LNCAP (cell line): ENCODE results near the gene LIMK1.

ENCODE experiments used
- CTCF ChIP-seq: fragments of 450-650 bp; IDR thresholded peaks from 2 replicates; pipeline ENCODE4 v1.5.1; 2017; ENCODE audit warnings: mild to moderate bottlenecking

Gene LIMK1

DNA sequence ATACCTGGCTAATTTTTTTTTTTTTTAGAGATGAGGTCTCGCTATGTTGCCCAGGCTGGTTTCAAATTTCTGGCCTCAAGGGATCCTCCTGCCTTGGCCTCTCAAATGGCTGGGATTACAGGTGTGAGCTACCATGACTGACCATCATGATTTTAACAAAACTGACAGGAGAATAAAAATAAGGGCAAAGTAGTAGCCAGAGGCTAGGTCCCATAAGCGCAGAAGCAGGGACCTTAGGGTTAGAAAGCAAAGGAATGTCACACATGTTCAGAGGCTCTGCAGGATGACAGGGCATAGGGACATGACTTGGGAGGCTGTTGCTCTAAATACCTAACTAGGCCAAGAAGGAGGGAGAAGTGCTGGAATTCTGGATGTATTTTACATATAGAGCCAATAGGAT is 5.1 kb upstream of the LIMK1 start:
- TF ChIP-seq CTCF, result no peak

DNA sequence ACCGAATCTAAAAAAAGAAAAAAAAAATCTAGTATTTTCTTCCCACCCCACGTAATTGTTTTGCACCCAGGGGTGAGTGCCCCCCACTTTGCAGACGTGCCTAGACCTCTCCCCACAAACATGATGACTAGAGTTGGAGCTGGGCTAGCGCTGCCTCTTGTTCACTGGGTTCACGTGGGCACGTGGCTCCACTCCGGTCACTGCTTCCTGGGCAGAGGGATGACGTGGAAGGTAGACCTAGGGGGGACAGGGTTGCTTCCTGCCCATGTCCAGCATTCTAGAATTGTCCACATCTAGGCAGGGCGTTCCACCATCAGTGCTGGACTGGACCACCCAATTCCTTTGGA is 861 bp upstream of the LIMK1 start:
- TF ChIP-seq CTCF, result no peak

GRCh38 chr7:74083928-74084721 is 521 bp downstream of the LIMK1 start:
- TF ChIP-seq CTCF, result no peak

- no peak for TF ChIP-seq CTCF
Observed at GRCh38 chr7:74084722-74085578, 1.3 kb downstream of the LIMK1 start.

DNA sequence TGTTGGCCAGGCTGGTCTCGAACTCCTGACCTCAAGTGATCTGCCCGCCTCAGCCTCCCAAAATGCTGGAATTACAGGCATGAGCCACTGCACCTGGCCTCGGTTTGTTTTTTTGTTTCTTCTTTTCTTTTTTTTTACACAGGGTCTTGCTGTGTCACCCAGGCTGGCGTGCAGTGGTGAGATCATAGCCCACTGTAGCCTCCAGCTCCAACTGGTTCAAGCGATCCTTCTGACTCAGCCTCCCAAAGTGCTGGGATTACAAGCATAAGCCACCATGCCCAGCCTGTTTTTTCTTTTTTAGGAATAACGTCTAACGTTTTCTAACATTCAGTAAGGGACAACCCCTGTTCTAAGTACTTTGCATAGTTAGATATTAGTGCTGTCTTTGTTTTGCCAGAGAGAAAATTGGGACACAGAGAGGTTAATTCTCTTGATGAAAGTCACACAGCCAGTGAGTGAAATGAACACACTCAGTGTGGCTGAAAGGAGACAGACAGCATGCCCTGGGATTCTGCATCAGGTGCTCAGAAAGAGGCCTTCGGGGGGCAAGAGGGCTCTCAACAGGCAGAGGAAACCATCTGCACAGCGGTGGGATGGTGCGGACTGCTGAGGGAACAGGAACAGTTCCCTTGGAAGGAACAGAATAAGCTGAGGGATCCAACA is 4.3 kb downstream of the LIMK1 start:
- TF ChIP-seq CTCF, result no peak

DNA sequence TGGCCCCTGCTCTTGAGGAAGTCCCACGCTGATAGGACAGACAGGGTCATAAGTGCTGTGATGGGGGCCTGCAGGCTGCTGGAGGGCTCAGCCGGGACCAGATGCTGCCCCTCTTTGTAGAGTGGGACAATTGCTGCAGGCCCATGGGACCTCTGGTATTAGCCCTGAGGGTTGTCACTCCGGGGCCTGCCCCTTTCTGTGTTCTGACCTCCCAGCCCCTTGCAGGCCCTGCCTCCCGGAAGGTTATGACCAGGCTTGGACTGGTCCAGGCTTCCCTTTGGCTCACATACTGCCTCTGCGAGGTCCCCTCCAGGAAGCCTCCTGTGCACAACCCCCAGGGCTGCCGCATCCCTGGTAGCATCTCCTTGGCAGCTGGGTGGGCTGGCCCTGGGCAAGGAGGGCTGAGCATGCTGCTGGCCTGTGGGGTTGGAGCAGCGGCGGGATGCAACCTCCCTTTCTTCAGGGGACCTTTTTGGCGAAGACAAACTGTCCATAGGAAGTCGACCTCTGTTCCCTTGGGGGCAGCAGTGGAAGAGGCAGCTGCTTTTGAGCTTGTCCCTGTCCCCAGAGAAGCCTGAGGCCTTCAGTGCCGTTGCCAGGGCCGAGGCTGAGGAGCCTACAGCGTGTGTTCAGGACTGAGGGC is 8.8 kb downstream of the LIMK1 start:
- TF ChIP-seq CTCF, result no peak

GRCh38 chr7:74092964-74093471 is 9.4 kb downstream of the LIMK1 start:
- TF ChIP-seq CTCF, result no peak
